ENCODE results near the gene DMKN.
"Not testable (repeated sequence)": the region's sequence is repeated elsewhere in the genome, so short reads cannot be mapped to it uniquely, and the experiment has no call there.

Gene DMKN

DNA sequence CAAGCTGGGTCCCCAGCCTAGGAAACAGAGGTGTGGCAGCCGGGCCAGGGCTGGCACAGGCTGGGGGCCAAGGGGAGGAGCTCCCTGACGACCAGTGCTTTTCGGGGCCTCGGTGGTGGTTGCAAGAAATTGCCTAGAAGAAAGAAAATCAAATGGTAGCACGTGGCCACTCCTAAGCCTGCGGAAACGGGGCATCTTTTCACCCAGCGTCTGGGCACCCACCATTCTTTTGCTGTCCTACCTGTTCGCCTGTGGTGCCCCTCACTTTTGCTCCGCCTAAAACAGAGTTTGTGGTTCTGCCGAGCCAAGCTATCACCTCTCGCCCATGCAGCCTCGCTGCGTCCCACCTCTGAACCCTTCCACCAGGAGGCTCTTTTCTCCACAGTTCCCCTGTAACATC is 16.0 kb downstream of the DMKN start:
- no peak for DNase-seq (ENCODE audit: low read depth in 2 of 2)

DNA sequence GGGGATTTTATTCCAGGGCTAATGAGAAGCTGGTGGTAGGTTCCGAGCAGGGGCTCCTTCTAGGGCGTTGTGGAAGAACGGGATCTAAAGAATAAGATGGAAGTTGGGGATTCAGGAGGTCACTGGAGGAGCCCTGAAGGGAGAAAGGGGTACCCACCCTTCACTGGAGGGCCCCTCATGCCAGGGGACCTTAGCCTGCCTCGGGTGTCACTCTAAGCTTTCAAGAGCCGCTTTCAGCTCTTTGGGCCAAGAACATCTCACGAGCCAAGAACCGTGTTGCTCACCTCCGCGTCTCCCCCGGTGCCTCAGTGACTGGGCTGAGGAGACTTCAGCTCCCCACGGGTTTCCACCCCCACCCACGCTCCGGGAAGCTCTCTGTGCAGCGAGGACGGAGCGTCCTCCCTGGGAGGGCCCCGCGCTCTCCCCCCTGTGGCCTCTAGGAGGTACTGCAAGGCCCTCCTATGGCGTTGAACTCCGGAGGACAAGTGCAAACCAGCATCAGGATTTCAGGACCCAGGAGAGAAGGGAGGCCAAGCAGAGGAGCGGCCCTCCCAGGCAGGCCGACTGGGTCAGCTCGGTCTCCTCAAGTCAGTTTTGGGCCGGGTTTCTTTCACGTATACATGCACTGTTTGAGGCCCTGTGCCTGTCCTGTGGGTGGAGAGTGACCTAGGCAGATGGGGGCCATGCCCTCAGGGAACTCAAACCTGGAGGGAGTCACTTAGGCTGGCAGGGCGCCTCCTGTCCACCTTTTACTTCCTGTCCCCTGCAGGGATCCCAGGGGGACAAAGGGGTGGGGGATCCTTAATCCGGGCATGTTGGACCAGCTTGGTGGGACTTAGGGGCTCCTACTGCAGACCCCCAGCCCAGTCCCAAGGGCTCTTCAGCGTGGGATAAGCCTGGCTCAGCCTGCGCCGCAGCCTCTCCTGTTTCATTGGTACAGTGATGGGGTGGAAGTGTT is 18.1 kb downstream of the DMKN start:
- DNase-seq (ENCODE audit: low read depth in 2 of 2) = peak; percentile 36 to 66

DNA sequence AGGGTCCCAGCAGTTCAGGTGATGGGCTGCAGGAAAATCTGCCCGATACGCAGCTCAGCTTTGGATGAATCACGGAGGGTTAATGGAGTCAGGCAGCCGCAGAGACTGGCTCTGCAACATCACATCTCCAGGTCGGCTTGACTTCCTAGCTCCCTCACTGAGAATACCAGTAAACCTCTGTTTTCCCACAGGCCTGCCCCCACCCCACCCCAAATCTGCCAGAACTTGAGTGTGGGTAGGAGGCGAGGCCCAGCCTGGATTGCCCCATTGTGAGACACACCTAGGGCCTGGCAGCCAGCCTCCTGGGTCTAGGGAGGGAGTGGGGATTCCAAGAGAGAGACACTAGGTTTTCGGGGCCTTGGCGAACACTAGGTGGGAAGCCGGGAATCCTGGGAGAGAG is 19.5 kb downstream of the DMKN start:
- DNase-seq (ENCODE audit: low read depth in 2 of 2) = no peak

DNA sequence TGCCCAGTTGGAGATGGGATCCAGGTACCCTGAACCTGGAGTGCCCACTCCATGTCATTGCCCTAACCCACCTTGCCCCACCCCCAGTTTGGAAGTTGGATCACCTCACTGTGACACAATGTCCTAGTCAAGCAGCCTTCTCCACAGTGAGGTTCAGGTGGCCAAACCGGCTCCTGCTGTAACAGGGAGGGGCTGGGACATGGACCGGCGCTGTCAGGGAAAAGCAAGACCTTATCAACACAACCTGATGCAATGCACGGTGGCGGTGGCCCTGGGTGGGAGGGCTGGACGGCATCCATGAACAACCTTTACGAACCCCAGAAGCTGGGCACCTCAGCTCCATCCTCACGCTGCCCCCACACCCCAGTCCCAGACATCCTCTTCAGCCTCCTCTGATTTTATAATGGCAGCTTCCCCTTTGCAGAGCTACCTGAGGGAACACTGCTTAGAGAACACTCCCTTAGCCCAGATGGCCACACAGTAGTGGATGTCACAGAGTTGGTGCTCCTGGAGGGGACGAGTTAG is 21.6 kb downstream of the DMKN start:
- DNase-seq (ENCODE audit: low read depth in 2 of 2) = no peak

DNA sequence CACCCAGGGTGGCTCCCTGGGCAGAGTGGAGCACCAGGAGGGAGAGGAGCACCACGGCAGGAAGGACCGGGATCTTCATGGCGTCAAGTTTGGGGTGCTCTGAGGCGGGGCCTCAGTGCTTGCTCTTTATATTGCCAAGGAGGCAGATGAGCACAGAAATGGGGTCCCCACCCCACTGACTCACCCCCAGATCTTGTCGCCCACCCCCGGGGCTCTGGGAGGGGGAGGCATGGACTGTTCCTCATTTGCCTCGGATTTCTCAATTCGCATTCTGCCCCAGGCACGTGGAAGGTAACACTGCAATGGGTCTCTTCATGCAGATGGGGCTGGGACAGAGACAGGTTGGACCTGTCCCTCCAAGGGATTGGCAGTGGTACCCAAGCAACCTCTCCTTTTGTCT is 23.1 kb downstream of the DMKN start, which contains the start of gene KRTDAP:
Gene KRTDAP (minus strand): TSS at position 101 of the 400 bp plus-strand sequence. CDS start 22 bp downstream, at position 79.
- no peak for DNase-seq (ENCODE audit: low read depth in 2 of 2)

DNA sequence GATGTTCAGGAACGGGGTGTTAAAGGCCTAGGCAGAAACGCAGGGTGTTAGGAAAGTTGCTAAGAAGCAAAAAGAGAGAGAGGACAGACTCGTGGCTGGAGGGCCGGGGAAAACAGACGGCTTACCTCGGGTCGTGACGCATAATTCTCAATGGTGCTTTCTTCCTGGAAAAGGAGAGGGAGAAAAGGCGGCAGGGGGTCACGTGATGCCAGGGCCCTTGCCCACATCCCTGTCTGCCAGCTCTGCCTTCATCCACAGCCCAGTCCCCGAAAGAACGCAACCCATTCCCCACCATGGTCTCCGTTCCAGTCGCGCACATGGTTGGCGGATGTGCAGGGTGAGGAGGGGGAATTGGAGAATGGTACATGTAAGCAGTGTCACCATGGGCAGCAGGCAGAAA is 24.8 kb downstream of the DMKN start:
- DNase-seq (ENCODE audit: low read depth in 2 of 2) = no peak

DNA sequence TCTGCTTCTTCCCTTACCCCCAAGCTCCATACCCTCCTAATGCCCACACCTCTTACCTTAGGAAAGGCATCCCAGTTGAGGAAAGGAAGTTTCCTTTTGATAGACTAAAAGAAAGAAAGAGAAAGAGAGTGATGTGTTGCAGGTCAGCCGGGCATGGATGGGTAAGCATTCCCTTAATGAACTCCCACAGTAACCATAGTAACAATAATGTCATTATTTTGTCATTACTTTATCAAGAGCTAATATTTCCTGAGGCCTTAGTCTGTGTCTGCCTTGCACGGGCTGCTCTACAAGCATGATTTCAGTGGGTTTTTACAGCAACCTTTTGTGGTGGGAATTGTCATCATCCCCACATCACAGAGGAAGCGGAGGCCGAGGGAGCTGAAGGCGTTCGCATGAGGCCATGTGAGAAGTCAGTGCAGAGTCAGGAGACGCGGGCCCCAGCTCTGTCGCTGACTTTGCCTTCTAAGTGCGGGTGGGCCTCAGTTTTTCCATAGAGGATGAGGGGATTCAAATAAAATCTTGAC is 25.7 kb downstream of the DMKN start:
- no peak for DNase-seq (ENCODE audit: low read depth in 2 of 2)

DNA sequence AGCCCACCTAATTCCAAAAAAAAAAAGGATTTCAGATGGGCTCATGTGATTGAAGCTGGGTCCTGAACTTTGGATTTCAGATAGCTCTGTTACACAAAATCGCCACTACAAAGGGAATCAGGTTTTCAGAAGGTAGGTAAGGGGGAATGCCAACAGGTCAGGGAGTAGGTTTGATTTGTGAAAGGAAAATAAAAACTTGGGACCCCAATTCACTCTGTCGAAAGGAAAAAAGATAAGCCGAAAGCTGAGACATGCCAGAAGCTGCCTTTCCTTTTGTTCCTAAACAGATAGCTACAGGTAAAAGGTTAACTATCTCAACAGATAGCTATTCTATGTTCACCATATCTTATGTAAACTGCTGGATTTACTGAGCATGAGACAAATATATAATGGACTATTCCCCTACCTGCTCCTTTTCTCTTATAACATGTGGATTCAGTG is 27.2 kb downstream of the DMKN start:
- DNase-seq (ENCODE audit: low read depth in 2 of 2) = no peak

DNA sequence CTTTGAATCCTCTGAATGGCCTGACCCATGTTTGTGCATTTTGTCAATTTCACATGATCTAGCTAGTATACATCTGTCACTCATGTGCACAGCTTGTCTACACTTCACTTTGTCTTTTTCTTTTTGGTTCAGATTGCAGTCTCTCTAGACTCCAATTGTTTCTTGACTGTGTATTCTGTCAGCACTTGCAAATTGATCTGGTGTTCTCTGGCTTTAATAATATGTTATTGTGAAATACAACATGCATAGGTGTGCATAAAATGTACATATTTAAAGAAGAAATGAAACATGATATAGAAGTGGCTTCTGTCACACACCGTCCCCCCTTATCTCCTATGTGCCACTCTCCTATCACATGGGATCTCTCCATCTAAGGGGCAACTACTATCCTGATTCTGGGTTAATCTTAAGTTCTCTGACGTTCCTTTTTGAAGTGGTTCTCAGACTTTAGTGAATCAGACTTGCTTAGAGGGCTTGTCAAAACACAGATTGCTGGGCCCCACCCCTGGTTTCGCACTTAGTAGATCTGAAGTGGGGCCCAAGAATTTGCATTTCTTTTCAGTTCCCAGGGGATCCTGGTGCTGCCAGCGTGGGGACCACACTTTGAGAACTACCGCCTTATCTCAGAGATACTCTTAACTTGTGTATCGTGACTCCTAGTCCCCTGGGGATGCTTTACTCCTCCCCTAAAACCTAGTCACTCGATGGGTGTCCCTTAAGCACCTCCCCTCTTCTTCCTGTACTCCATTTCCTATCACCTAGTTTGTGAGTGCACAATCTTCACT is 29.0 kb downstream of the DMKN start:
- DNase-seq (ENCODE audit: low read depth in 2 of 2) = no peak

DNA sequence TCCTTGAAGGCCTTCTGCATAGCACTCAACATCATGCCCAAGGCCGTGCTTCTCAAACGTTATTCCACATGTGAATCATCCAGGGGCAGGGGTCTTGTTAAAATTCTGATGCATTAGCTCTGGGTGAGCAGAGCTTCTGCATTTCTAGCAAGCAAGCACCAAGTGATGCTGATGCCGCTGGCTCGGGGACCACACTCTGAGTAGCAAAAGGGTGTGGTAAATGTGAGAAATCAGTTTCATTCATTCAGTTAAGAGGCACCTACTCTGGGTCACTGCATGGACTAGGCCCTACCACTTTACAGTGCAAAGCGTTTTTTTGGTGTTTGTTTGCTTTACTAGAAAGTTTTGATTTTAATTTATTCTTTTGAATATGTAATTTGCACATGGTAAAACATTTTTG is 30.4 kb downstream of the DMKN start:
- DNase-seq (ENCODE audit: low read depth in 2 of 2) = no peak

DNA sequence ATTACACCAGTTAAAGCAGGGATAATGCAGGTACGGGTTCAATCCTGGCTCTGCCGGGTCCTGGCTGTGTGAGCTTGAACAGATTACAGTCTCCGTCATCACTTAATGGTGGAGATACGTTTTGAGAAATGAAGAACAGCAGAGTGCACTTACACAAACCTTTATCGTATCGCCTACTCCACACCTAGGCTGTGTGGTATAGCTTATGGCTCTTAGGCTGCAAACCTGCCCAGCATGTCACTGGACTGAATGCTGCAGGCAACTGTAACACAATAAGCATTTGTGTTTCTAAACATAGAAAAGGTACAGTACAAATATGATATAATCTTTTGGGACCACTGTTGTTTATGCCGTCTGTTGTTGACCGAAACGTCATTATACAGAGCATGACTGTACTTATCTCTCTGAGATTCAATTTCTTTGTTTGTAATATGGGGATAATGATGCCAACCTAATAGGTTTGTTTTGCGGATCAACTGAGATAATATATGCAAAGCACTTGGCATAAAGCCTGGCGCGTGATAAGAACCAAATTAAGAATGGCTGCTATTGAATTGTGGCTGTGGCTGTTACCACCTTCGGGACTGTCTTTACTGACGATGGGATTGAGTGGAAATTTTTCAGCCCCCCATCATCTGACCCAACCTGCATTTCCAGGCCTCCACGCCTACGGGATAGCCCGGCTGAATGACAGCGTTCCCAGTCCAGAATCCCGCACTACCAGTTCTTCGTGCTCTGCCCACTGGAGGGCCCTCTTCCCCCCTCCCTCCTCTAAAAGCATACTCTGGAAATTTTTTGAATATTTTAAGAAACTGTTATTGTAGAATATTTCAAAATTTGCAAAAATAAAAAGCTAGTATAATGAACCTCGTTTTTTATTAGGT is 34.4 kb downstream of the DMKN start:
- no peak for DNase-seq (ENCODE audit: low read depth in 2 of 2)

DNA sequence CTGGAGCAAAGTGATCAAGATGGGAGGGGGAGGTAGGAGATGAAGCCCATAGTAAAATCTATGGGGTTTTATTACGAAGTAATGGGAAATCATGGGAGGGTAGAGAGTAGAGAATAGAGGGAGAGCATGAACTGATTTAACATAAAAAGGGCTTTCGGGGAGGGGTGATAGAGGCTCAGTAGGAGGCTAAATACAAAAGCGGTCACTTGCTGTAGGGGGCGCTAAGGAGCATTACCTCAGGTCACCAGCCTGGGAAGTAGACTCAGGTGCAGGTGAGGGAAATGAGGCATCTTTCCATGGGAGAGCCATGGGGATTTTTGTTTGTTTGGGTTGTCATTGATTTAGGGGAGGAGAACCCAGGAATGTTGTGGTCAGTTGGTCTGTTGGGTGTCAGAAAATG is 37.3 kb downstream of the DMKN start:
- DNase-seq (ENCODE audit: low read depth in 2 of 2) = no peak

DNA sequence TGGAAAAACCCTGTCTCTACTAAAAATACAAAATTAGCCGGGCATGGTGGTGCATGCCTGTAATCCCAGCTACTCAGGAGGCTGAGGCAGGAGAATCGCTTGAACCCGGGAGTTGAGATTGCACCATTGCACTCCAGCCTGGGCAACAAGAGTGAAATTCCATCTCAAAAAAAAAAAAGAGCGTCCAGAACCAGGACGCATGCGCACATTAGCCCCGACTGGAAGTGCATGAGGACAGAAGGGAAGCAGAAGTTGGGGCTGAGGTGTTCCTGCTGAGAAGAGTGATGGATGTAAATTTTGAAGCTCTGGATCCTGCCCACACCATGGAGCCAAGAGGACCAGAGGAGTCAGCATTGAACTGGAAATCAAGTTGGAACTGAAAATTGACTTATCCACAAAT is 38.9 kb downstream of the DMKN start:
- not testable (repeated sequence) for DNase-seq (ENCODE audit: low read depth in 2 of 2)

DNA sequence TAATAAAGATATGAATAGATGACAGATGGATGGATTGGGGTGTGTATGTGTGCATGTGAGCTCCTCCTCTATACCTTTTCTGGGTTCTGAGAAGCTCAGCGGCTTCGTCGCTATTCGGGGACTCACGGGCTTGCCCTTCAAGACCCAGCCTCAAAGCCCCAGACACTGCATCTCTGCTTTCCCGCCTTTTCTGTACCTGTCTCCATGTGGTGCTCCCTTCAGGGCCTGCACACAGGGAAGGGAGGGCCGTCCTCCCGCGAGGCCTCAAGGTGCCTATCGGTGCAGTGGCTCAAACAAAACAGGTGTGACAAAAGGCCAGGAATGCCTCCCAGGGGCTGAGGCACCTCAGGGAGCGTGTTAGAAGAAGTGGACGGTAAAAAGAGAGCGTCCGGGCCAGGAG is 39.3 kb downstream of the DMKN start:
- no peak for DNase-seq (ENCODE audit: low read depth in 2 of 2)

DNA sequence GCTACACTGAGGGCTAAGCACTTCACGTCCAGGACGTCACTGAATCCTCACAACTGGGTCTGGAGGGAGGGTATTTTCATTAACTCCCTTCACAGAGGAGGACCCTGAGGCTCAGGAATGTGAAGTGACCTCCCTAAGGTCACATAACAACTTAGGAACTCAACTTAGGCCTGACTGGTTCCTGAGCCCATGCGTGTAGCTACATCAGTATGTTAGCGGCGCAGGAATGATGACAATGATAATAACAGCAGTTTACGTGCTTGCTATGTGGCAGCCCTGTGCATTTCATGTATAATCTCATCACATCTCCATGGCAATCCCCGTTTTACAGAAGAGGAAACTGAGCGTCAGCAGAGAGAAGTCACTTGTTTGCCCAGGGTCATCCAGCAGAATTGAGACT is 41.5 kb downstream of the DMKN start:
- DNase-seq (ENCODE audit: low read depth in 2 of 2) = no peak

DNA sequence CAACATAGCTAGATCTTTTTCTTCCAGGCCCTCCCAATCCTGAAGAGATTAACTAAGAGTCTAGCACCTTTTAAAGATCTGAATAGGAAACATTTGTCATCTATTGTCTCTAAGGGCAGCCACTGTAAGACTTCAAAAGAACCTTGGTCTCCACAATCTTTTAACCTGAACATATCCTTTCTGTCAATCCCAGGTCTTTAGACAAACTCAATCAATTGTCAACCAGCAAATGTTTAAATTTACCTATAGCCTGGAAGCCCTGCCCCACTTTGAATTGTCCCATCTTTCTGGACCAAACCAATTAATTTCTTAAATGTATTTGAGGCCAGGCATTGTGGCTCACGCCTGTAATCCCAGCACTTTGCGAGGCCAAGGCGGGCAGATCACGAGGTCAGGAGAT is 42.4 kb downstream of the DMKN start:
- not testable (repeated sequence) for DNase-seq (ENCODE audit: low read depth in 2 of 2)

DNA sequence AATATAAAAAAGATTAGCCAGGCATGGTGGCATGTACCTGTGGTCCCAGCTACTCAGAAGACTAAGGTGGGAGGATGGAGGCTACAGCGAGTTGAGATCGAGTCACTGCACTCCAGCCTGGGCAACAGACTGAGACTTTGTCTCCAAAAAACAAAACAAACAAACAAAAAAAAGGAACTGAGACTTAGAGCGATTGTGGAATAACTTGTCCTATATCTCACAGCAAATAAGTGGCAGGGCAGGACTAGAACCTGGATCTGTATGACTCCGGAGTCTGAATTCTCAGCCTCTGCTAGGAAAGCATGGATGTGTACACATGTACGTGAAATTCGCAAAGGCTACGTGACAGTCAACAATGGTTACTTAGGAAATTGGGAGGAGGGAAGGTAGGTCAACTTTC is 43.3 kb downstream of the DMKN start:
- no peak for DNase-seq (ENCODE audit: low read depth in 2 of 2)

DNA sequence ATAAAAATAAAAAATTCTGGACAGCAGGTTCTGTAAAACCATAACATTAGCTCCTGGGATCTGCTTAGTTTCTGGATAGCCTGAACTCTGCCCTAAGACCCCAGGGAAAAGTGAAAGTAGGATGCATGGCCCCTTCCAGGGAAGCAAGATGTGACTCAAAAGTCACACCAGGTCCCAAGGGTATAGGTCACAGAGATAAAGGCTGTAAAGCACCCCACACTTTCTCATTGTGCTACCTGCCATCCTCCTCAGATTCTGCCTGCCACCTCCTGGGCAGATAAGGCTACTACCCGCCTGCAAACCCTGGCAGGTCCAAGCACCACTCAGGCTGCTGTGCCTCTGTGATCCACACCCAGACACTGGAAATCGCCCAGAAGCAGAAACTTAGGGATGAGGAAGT is 44.8 kb downstream of the DMKN start:
- peak; percentile 17 to 28 for DNase-seq (ENCODE audit: low read depth in 2 of 2)

DNA sequence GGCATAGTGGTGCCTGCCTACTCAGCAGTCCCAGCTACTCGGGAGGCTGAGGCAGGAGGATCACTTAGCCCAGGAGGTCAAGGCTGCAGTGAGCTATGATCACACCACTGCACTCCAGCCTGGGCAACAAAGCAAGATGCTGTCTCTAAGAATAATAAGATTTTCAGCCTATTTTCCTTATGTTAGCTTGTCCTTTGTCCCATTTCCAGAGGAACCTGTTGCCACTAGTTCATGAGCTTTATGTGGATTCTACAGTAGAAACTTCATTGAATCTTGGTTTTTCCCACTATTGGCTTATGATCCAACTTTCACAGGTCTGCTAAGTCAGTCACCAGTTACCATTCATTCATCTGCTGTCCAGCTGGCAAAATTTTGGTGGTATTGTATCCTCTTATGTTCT is 47.2 kb downstream of the DMKN start:
- DNase-seq (ENCODE audit: low read depth in 2 of 2) = no peak

DNA sequence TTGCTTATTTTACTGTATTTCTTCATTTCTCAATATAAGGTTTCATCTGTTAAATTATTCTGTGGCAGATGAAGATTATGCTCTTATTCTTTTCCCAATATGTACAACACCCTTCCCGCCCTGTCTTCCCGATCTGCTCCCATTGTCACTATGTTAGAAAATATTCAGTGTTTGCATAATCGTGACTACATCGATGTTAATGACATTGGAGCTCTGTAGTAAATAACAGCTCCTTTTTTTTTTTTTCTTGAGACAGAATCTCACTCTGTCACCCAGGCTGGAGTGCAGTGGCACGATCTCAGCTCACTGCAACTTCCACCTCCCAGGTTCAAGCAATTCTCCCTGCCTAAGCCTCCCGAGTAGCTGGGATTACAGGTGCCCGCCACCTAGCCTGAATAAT is 50.5 kb downstream of the DMKN start:
- DNase-seq (ENCODE audit: low read depth in 2 of 2) = not testable (repeated sequence)

DNA sequence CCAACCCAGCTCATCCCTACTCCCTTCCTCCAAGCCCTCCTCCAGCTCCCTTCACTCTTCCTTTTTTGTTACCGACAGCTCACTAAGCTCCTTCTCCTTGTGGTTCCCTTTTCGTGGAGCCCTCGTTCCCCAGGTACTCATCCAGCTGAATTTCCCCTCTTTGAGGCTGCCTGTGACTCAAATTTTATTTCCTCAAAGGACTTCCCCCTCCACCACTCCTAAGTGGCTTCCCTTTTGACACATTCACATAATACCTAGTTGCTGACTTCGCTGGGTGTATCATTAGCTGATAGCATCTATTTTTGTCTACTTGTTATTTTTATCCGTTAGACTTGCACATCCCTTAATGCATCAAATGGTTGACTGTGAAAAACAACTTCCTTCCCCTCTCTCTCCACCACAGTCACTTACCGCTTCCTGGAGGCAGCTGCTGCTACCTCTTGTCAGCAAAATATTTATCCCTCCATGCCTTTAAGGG is 50.9 kb downstream of the DMKN start:
- DNase-seq (ENCODE audit: low read depth in 2 of 2) = no peak

Measured in stimulated activated CD4-positive, alpha-beta T cell treated with anti-CD3 and anti-CD28 coated beads, Interleukin-1b, Interleukin-23, amount 100 ng/mL, for 1 hour (primary cell).